Mucosa of descending colon (tissue), 3 donors: ENCODE measurements around the gene KCP. TPM values are rescaled to one million over a fixed set of nuclear protein-coding genes. Genes with fewer than 3 reads are reported as not detected.

Experiments
- ATAC-seq: fragments of 200-7000 bp; cut with Tn5 transposase; one replicate; pipeline ENCODE4 v1.9.1; 2020; ENCODE audit warnings: mild to moderate bottlenecking, moderate library complexity
- DNase-seq, 3 donors: peaks; one replicate each; pipeline ENCODE4 v3.0.0-alpha.2; 2020
- H3K36me3 ChIP-seq: fragments of 200-600 bp; one replicate; pipeline ENCODE4 v1.8.0; 2021; ENCODE audit warnings: low read depth, mild to moderate bottlenecking
- H3K4me1 ChIP-seq: fragments of 200-600 bp; one replicate; pipeline ENCODE4 v1.8.0; 2021; ENCODE audit warnings: low read depth, mild to moderate bottlenecking
- H3K4me3 ChIP-seq: fragments of 200-600 bp; one replicate; pipeline ENCODE4 v1.8.0; 2021; ENCODE audit warnings: mild to moderate bottlenecking
- H3K9me3 ChIP-seq: fragments of 200-600 bp; one replicate; pipeline ENCODE4 v1.8.0; 2021; ENCODE audit warnings: mild to moderate bottlenecking
- intact Hi-C, 2 donors: fragments of 100-400 bp; cut with DNase I in 1 of 2; cut with micrococcal nuclease in 1 of 2; formaldehyde crosslinking; loops; one replicate each; pipeline versions ENCODE4 v1.11.0 to v1.11.1; 2022; cut with DNase I, micrococcal nuclease
- total RNA-seq, 3 donors: library from RNA; stranded (reverse); fragmentation: NEBNext Ultra II Directional in 2 of 3; extraction: Animal tissue kit (Norgen Biotek cat#: 25700) in 2 of 3; gene quantifications; one replicate each; pipeline versions ENCODE4 v1.2.1 to v1.2.4, GENCODE V29; 2021 to 2023
- TF ChIP-seq, protein P1 (sequence below): fragments of 200-600 bp; IDR thresholded peaks from one replicate; pipeline ENCODE4 v1.8.0; 2022; ENCODE audit warnings: antibody characterized with exemption, mild to moderate bottlenecking
- donor health status: DM: no; HTN: no; CAD: no; lungs with moderate emphysema.
- donor health status: DM: no; HTN: no; CAD: no.
- donor health status: DM: no; HTN: yes; CAD: no.

KCP gene
- total RNA-seq, 3 donors from 2014 or later = 0.47 to 1.7 (median 1.4) TPM

- Histone ChIP-seq H3K36me3 (no peaks in the 10 kb centered on the region), H3K9me3 (no peaks in the 10 kb centered on the region), H3K4me1 (no peaks in the 10 kb centered on the region), H3K4me3 (no peak overlapping the region)
- TF ChIP-seq, protein P1, sequence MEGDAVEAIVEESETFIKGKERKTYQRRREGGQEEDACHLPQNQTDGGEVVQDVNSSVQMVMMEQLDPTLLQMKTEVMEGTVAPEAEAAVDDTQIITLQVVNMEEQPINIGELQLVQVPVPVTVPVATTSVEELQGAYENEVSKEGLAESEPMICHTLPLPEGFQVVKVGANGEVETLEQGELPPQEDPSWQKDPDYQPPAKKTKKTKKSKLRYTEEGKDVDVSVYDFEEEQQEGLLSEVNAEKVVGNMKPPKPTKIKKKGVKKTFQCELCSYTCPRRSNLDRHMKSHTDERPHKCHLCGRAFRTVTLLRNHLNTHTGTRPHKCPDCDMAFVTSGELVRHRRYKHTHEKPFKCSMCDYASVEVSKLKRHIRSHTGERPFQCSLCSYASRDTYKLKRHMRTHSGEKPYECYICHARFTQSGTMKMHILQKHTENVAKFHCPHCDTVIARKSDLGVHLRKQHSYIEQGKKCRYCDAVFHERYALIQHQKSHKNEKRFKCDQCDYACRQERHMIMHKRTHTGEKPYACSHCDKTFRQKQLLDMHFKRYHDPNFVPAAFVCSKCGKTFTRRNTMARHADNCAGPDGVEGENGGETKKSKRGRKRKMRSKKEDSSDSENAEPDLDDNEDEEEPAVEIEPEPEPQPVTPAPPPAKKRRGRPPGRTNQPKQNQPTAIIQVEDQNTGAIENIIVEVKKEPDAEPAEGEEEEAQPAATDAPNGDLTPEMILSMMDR = no peak
- intact Hi-C loops = no loop called here
- ATAC-seq = no peak
- DNase-seq = no peak
These were observed 40.8 kb upstream of the KCP start for GRCh38 chr7:128951296-128951695.

DNA sequence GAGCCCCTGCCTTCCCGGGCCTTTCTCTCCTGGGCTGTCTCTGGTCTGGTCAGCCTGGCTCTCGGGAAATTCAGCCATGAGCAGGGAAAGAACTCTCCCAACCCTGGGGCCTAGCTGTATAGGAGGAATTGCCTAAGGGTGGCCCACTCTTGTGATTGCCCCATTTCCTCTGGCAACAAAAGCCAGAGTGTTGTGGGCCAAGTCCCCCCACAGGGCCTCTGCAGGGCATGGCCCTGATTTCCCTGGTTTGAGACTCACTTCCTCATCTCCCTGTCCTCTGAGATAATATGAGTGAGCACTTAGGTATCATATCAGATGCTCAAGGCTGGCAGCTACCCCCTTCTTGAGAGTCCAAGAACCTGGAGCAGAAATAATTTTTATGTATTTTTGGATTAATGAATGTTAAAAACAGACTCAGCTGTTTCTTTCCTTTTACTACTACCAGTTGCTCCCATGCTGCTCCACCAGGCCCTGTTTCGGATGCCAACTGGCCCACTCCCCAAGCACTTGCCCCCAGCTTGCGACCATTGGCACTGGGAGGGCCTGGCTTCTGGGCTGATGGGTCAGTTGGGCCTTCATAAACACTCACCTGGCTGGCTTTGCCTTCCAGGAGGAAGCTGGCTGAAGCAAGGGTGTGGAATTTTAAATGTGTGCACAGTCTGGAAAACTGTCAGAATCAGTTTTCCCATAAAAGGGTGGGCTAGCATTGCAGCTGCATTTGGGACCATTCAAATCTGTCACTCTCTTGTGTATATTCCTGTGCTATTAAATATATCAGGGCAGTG is 38.7 kb upstream of the KCP start:
- H3K36me3 ChIP-seq = no peaks in the 10 kb centered on the region

GRCh38 chr7:128948312-128948973 is 37.9 kb upstream of the KCP start:
- Histone ChIP-seq H3K4me3 (no peak overlapping the region), H3K9me3 (no peaks in the 10 kb centered on the region), H3K4me1 (no peaks in the 10 kb centered on the region), H3K36me3 (no peaks in the 10 kb centered on the region)
- DNase-seq (no peak), ATAC-seq (peak; percentile 7)
- intact Hi-C loops = no loop called here
- TF ChIP-seq, protein P1 = no peak

More for the DNA sequence above, 38.7 kb upstream of the KCP start:
- intact Hi-C loops = no loop called here
- peak; percentile 6 for ATAC-seq
- Histone ChIP-seq H3K4me3 (no peak overlapping the region), H3K9me3 (no peaks in the 10 kb centered on the region), H3K4me1 (no peaks in the 10 kb centered on the region)
- DNase-seq = no peak
- TF ChIP-seq, protein P1 = no peak

- intact Hi-C loops = no loop called here
- no peak for ATAC-seq
- TF ChIP-seq, protein P1 = no peak
These were observed 37.3 kb upstream of the KCP start for GRCh38 chr7:128947854-128948253.

GRCh38 chr7:128946936-128947830 is 36.7 kb upstream of the KCP start:
- no peak overlapping the region for H3K4me3 ChIP-seq
- no peaks in the 10 kb centered on the region for H3K4me1 ChIP-seq
- ATAC-seq (peak; percentile 19), DNase-seq (peak in 1 of 3 donors; percentile 29)
- TF ChIP-seq, protein P1 = no peak
- no peaks in the 10 kb centered on the region for H3K9me3 ChIP-seq
- intact Hi-C loops = no loop called here
- no peaks in the 10 kb centered on the region for H3K36me3 ChIP-seq

More at GRCh38 chr7:128947854-128948253, 37.3 kb upstream of the KCP start:
- no peaks in the 10 kb centered on the region for H3K36me3 ChIP-seq
- H3K4me1 ChIP-seq = no peaks in the 10 kb centered on the region
- no peaks in the 10 kb centered on the region for H3K9me3 ChIP-seq
- DNase-seq = no peak
- no peak overlapping the region for H3K4me3 ChIP-seq
